Stomach (tissue), 9 donors: ENCODE results near the gene MAMLD1. TPM values are rescaled to one million over a fixed set of nuclear protein-coding genes. Genes with fewer than 3 reads are reported as not detected.
A peak's percentile ranks its signal among the peaks of the same experiment; 100 is the strongest.

ENCODE experiments used
- DNase-seq, 2 donors: peaks; one replicate each; pipeline versions ENCODE4 v3.0.0 to v3.0.0-alpha.2; 2013 to 2019
- H3K27ac ChIP-seq, 5 donors: fragments of 200-600 bp in 4 of 5; sonication (generic) in 4 of 5; one replicate each; pipeline ENCODE4 v1.5.1; 2013 to 2019; ENCODE audit warnings: mild to moderate bottlenecking in 1 of 5, moderate library complexity in 1 of 5
- H3K27me3 ChIP-seq, 3 donors: fragments of 200-600 bp; sonication (generic); one replicate each; pipeline ENCODE4 v1.5.1; 2017 to 2019; ENCODE audit warnings: mixed run types in 1 of 3
- H3K36me3 ChIP-seq, 4 donors: fragments of 200-600 bp; sonication (generic); 1 replicate in 3 of 4; 2 replicates in 1 of 4; pipeline ENCODE4 v1.5.1; 2016 to 2019
- H3K4me1 ChIP-seq, 4 donors: fragments of 200-600 bp; sonication (generic); one replicate each; pipeline ENCODE4 v1.5.1; 2016 to 2019
- H3K4me3 ChIP-seq, 4 donors: fragments of 200-600 bp; sonication (generic) in 3 of 4; one replicate each; pipeline ENCODE4 v1.5.1; 2016 to 2019; ENCODE audit warnings: mild to moderate bottlenecking in 1 of 4
- H3K9me3 ChIP-seq, 4 donors: fragments of 200-600 bp; sonication (generic); one replicate each; pipeline ENCODE4 v1.5.1; 2016 to 2019
- EP300 ChIP-seq: sonication (generic); formaldehyde crosslinking; IDR thresholded peaks from one replicate; pipeline ENCODE4 v1.6.1; 2017; ENCODE audit warnings: antibody characterized with exemption
- POLR2A ChIP-seq, 4 donors: fragments of 450-650 bp; IDR thresholded peaks; one replicate each; pipeline ENCODE4 v1.6.1; 2016; ENCODE audit warnings: antibody characterized with exemption in 4 of 4, control low read depth in 2 of 4, mild to moderate bottlenecking in 1 of 4, moderate library complexity in 1 of 4
- POLR2AphosphoS5 ChIP-seq, 3 donors: sonication (generic); formaldehyde crosslinking; IDR thresholded peaks; one replicate each; pipeline ENCODE4 v1.6.1; 2016; ENCODE audit warnings: antibody characterized with exemption in 3 of 3
- WGBS, 5 donors: extraction: QIAGEN DNeasy Blood & Tissue Kit in 3 of 5; methylation state at CpG; one replicate each; pipeline versions ENCODE4 v1.1.5 to v1.1.7; 2013 to 2018; 5-methylcytosine and 5-hydroxymethylcytosine counted together
- intact Hi-C: fragments of 100-400 bp; cut with DNase I; formaldehyde crosslinking; loops from one replicate; pipeline ENCODE4 v1.15.1; 2023; ENCODE audit warnings: low total_unique reads
- polyA plus RNA-seq, 3 donors: library from polyadenylated mRNA; stranded (reverse); fragments of 200-250 nt; gene quantifications; one replicate each; pipeline ENCODE4 v1.2.3, GENCODE V29; 2013
- total RNA-seq, 5 donors: library from RNA; depleted of rRNA; stranded (reverse); fragments of >200 nt; gene quantifications; one replicate each; pipeline versions ENCODE4 v1.1.0 to v1.2.3, GENCODE V29; 2014 to 2016
- TF ChIP-seq, protein P1 (sequence below), 7 experiments: fragments of 450-650 bp in 4 of 7; fragments of 200-600 bp in 3 of 7; sonication (generic) in 3 of 7; IDR thresholded peaks; one replicate each; pipeline ENCODE4 v1.5.1; 2016 to 2019; ENCODE audit warnings: antibody characterized with exemption in 7 of 7, control low read depth in 2 of 7, mild to moderate bottlenecking in 1 of 7
- donor health status: healthy with polysubstance abuse.
- donor health status: Bipolar disorder and iron deficiency.
- donor health status: healthy.

The MAMLD1 gene
- total and polyA plus RNA-seq, 8 donors: 0.73 to 6.4 (median 1.7) TPM; not detected in 1

DNA sequence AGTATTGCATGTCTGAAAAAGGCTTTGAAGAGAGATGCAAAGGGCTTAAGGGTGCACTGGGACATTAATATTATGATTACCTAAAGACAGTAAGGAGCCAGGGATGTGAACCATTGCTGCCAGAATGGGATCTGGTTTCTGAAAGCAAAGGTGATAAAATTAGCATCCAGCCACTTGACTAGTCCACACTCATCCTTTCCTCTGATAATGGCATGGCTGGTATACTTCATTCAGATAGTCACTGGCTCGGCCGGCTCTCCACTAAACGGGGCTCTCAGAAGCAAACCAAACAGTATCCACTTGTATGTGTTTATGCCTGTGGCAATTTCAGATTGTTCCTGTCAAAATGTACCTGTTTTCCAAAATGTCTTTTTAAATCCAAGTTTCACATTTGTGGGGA is 46.4 kb downstream of the MAMLD1 start:
- WGBS, 5 donors: 75 to 97% (median 90%) methylated on average over 3 of the region's 3 CpGs
- TF ChIP-seq POLR2AphosphoS5 (IDR thresholded peaks at IDR 0.05): no peak
- no peak for TF ChIP-seq EP300
- no peak for TF ChIP-seq POLR2A (IDR thresholded peaks at IDR 0.05)
- TF ChIP-seq, protein P1, sequence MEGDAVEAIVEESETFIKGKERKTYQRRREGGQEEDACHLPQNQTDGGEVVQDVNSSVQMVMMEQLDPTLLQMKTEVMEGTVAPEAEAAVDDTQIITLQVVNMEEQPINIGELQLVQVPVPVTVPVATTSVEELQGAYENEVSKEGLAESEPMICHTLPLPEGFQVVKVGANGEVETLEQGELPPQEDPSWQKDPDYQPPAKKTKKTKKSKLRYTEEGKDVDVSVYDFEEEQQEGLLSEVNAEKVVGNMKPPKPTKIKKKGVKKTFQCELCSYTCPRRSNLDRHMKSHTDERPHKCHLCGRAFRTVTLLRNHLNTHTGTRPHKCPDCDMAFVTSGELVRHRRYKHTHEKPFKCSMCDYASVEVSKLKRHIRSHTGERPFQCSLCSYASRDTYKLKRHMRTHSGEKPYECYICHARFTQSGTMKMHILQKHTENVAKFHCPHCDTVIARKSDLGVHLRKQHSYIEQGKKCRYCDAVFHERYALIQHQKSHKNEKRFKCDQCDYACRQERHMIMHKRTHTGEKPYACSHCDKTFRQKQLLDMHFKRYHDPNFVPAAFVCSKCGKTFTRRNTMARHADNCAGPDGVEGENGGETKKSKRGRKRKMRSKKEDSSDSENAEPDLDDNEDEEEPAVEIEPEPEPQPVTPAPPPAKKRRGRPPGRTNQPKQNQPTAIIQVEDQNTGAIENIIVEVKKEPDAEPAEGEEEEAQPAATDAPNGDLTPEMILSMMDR (IDR thresholded peaks at IDR 0.05): no peak
- intact Hi-C loops: no loop called here

DNA sequence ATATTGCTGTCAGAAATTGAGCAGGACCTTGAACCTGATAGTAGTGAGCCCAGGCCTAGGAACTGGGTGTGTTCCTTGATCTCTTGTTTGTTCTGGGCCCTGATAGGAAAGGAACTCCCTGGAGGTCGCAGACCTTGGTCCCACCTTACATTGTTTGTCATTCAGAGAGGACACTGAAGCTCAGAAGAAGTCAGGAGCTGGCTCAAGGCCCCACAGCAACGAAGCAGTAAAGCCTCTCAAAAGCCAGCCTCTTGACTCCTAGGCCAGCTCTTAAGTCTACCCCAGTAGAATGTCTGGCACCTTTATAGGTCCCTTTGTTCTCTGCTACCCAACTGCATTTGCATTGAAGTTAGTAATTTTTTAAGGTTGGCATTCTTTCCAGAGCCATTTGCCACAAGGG is 46.8 kb downstream of the MAMLD1 start:
- WGBS, 5 donors: 29 to 64% (median 38%) methylated on average over 2 of the region's 2 CpGs
- Histone ChIP-seq H3K4me3 (no peak overlapping the region), H3K4me1 (no peaks in the 10 kb centered on the region), H3K27ac (no peak overlapping the region), H3K36me3 (no peaks in the 10 kb centered on the region), H3K9me3 (no peaks in the 10 kb centered on the region), H3K27me3 (no peaks in the 10 kb centered on the region)
- intact Hi-C loops: no loop called here
- TF ChIP-seq EP300: no peak
- no peak for TF ChIP-seq POLR2AphosphoS5 (IDR thresholded peaks at IDR 0.05)
- TF ChIP-seq, protein P1 (IDR thresholded peaks at IDR 0.05): no peak
- no peak for TF ChIP-seq POLR2A (IDR thresholded peaks at IDR 0.05)
- DNase-seq: no peak

More for the DNA sequence above, 46.4 kb downstream of the MAMLD1 start:
- no peak overlapping the region for H3K27ac ChIP-seq
- no peak for DNase-seq
- no peak overlapping the region for H3K4me3 ChIP-seq
- H3K4me1 ChIP-seq: no peaks in the 10 kb centered on the region
- no peaks in the 10 kb centered on the region for H3K36me3 ChIP-seq
- no peaks in the 10 kb centered on the region for H3K9me3 ChIP-seq
- no peaks in the 10 kb centered on the region for H3K27me3 ChIP-seq

DNA sequence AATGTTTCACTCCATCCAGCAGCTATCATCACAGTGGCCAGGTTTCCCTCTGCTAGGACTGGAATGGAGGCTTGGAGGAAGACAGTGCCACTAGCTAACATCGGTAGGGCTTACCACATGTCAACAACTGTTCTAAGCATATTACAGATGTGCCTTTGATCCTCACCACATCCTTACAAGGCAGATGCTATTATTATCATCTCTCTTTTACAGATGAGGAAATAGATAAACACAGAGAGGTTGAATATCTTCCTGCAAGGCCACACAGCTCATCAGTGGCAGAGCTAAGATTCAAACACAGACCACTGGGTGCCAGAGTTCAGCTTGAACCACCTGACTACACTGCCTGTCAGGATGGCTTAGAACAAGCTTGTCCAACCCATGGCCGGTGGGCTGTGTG is 47.4 kb downstream of the MAMLD1 start:
- Histone ChIP-seq H3K4me3 (no peak overlapping the region), H3K27ac (no peak overlapping the region), H3K4me1 (no peaks in the 10 kb centered on the region), H3K9me3 (no peaks in the 10 kb centered on the region), H3K27me3 (no peaks in the 10 kb centered on the region), H3K36me3 (no peaks in the 10 kb centered on the region)
- no peak for TF ChIP-seq EP300
- no peak for TF ChIP-seq POLR2A (IDR thresholded peaks at IDR 0.05)
- no peak for TF ChIP-seq POLR2AphosphoS5 (IDR thresholded peaks at IDR 0.05)
- TF ChIP-seq, protein P1 (IDR thresholded peaks at IDR 0.05): no peak
- intact Hi-C loops: no loop called here
- WGBS, 5 donors: 59 to 91% (median 76%) methylated on average over 2 of the region's 2 CpGs
- peak in 1 of 2 donors; percentile 15 for DNase-seq

DNA sequence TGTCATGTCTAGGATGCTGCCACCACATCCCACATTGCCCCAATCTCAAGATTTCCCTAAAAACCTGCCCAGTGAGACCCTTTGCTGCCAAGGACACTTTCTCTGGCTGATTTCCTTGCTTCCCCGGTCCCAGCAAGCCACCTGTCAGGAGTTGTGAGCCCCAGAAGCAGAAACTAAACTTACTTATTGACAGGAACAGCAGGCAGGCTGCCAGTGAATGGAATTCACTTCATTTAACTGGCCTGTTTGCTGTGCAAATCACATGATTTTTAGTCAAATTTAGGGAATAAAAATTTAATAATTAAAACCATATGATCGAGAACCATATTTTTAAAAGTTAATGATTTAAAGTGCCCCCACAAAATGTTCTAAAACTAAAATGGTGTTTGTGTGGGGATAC is 48.5 kb downstream of the MAMLD1 start:
- intact Hi-C loops: no loop called here

More for the DNA sequence above, 48.5 kb downstream of the MAMLD1 start:
- Histone ChIP-seq H3K36me3 (no peaks in the 10 kb centered on the region), H3K27ac (no peak overlapping the region), H3K27me3 (no peaks in the 10 kb centered on the region), H3K4me3 (no peak overlapping the region), H3K4me1 (no peaks in the 10 kb centered on the region), H3K9me3 (no peaks in the 10 kb centered on the region)
- 57 to 72% (median 63%) methylated on average over 2 of the region's 2 CpGs for WGBS, 5 donors
- TF ChIP-seq, protein P1 (IDR thresholded peaks at IDR 0.05): no peak
- TF ChIP-seq POLR2A (IDR thresholded peaks at IDR 0.05) (no peak), POLR2AphosphoS5 (IDR thresholded peaks at IDR 0.05) (no peak), EP300 (no peak)
- DNase-seq: no peak
